Skeletal muscle satellite cell (primary cell): Measurements from ENCODE around the gene PUS3.
"Not testable (repeated sequence)": the region's sequence is repeated elsewhere in the genome, so short reads cannot be mapped to it uniquely, and the experiment has no call there.

Source experiments
- H3K27me3 ChIP-seq: 2 replicates; pipeline ENCODE4 v1.7.0; 2013; ENCODE audit warnings: low read length; ENCODE audit not compliant: control insufficient read depth, insufficient read depth
- H3K36me3 ChIP-seq: 2 replicates; pipeline ENCODE4 v1.7.0; 2013; ENCODE audit warnings: mild to moderate bottlenecking, control low read depth, low read length; ENCODE audit not compliant: insufficient read depth
- H3K4me1 ChIP-seq: 2 replicates; pipeline ENCODE4 v1.7.0; 2013; ENCODE audit warnings: low read length; ENCODE audit not compliant: control insufficient read depth, insufficient read depth
- H3K4me2 ChIP-seq: 2 replicates; pipeline ENCODE4 v1.7.0; 2013; ENCODE audit warnings: mild to moderate bottlenecking, low read length
- H3K4me3 ChIP-seq: 2 replicates; pipeline ENCODE4 v1.7.0; 2013; ENCODE audit warnings: low read length
- H3K9ac ChIP-seq: 2 replicates; pipeline ENCODE4 v1.7.0; 2013; ENCODE audit warnings: mild to moderate bottlenecking, low read depth, low read length, moderate library complexity
- H3K9me3 ChIP-seq: replicated peaks from 2 replicates; pipeline ENCODE4 v1.7.0; 2013; ENCODE audit warnings: mild to moderate bottlenecking, control low read depth, low read length

PUS3 gene

GRCh38 chr11:125924384-125925007 lies 21.5 kb upstream of the PUS3 start:
- no peaks in the 10 kb centered on the region for H3K9me3 ChIP-seq
- no peaks in the 10 kb centered on the region for H3K36me3 ChIP-seq
- peaks cover 64% of the 10 kb centered on the region for H3K27me3 ChIP-seq
- H3K9ac ChIP-seq, result no peak overlapping the region
- no peaks in the 10 kb centered on the region for H3K4me1 ChIP-seq
- H3K4me3 ChIP-seq, result no peak overlapping the region
- H3K4me2 ChIP-seq, result no peak overlapping the region

GRCh38 chr11:125923633-125924032 lies 20.6 kb upstream of the PUS3 start:
- Histone ChIP-seq H3K4me2 (no peak overlapping the region), H3K27me3 (peaks cover 64% of the 10 kb centered on the region), H3K4me3 (no peak overlapping the region), H3K4me1 (no peaks in the 10 kb centered on the region), H3K9me3 (no peaks in the 10 kb centered on the region), H3K36me3 (no peaks in the 10 kb centered on the region), H3K9ac (no peak overlapping the region)

- Histone ChIP-seq H3K9ac (no peak overlapping the region), H3K9me3 (no peaks in the 10 kb centered on the region), H3K4me2 (no peak overlapping the region), H3K4me1 (no peaks in the 10 kb centered on the region), H3K4me3 (no peak overlapping the region), H3K27me3 (peaks cover 64% of the 10 kb centered on the region), H3K36me3 (no peaks in the 10 kb centered on the region)
Observed at GRCh38 chr11:125923012-125923579, 20.1 kb upstream of the PUS3 start.

GRCh38 chr11:125922156-125922555 lies 19.1 kb upstream of the PUS3 start:
- Histone ChIP-seq H3K36me3 (no peaks in the 10 kb centered on the region), H3K4me2 (no peak overlapping the region), H3K4me3 (no peak overlapping the region), H3K27me3 (peaks cover 60% of the 10 kb centered on the region), H3K4me1 (no peaks in the 10 kb centered on the region), H3K9me3 (no peaks in the 10 kb centered on the region), H3K9ac (no peak overlapping the region)

- Histone ChIP-seq H3K4me3 (no peak overlapping the region), H3K36me3 (no peaks in the 10 kb centered on the region), H3K9ac (no peak overlapping the region), H3K9me3 (no peaks in the 10 kb centered on the region), H3K27me3 (peaks cover 64% of the 10 kb centered on the region), H3K4me1 (no peaks in the 10 kb centered on the region), H3K4me2 (no peak overlapping the region)
Observed at GRCh38 chr11:125921042-125921441, 18.0 kb upstream of the PUS3 start.

- no peak overlapping the region for H3K4me3 ChIP-seq
- H3K36me3 ChIP-seq, result no peaks in the 10 kb centered on the region
- H3K9me3 ChIP-seq, result no peaks in the 10 kb centered on the region
- H3K4me2 ChIP-seq, result no peak overlapping the region
- H3K4me1 ChIP-seq, result no peaks in the 10 kb centered on the region
- no peak overlapping the region for H3K9ac ChIP-seq
- peaks cover 63% of the 10 kb centered on the region for H3K27me3 ChIP-seq
Observed at GRCh38 chr11:125918140-125918840, 15.3 kb upstream of the PUS3 start.

- H3K27me3 ChIP-seq, result peaks cover 69% of the 10 kb centered on the region
- H3K4me1 ChIP-seq, result no peaks in the 10 kb centered on the region
- H3K9ac ChIP-seq, result no peak overlapping the region
- H3K4me2 ChIP-seq, result no peak overlapping the region
- H3K36me3 ChIP-seq, result no peaks in the 10 kb centered on the region
- no peaks in the 10 kb centered on the region for H3K9me3 ChIP-seq
- H3K4me3 ChIP-seq, result no peak overlapping the region
Observed at GRCh38 chr11:125916683-125917347, 13.8 kb upstream of the PUS3 start.

- not testable (repeated sequence) for H3K9me3 ChIP-seq, H3K4me2 ChIP-seq, H3K9ac ChIP-seq, H3K36me3 ChIP-seq, H3K4me3 ChIP-seq, H3K4me1 ChIP-seq
- peaks cover 76% of the 10 kb centered on the region for H3K27me3 ChIP-seq
Observed at GRCh38 chr11:125914601-125915000, 11.6 kb upstream of the PUS3 start.

- H3K9ac ChIP-seq, result no peak overlapping the region
- H3K4me3 ChIP-seq, result no peak overlapping the region
- H3K36me3 ChIP-seq, result no peaks in the 10 kb centered on the region
- H3K27me3 ChIP-seq, result peaks cover 59% of the 10 kb centered on the region
- H3K4me1 ChIP-seq, result no peaks in the 10 kb centered on the region
- H3K9me3 ChIP-seq, result no peaks in the 10 kb centered on the region
- no peak overlapping the region for H3K4me2 ChIP-seq
Observed at GRCh38 chr11:125910226-125910849, 7.3 kb upstream of the PUS3 start.

- peaks cover 8% of the 10 kb centered on the region for H3K36me3 ChIP-seq
- H3K4me3 ChIP-seq, result no peak overlapping the region
- H3K27me3 ChIP-seq, result peaks cover 33% of the 10 kb centered on the region
- no peaks in the 10 kb centered on the region for H3K9me3 ChIP-seq
- H3K4me2 ChIP-seq, result peak overlapping the region; percentile 51
- H3K4me1 ChIP-seq, result peaks cover 10% of the 10 kb centered on the region
- no peak overlapping the region for H3K9ac ChIP-seq
Observed at GRCh38 chr11:125904678-125905077, 1.7 kb upstream of the PUS3 start.
